ENCODE data around the gene SDHD. TPM values are rescaled to one million over a fixed set of nuclear protein-coding genes. Genes with fewer than 3 reads are reported as not detected.

Gene SDHD
- total RNA-seq, 3 donors from 2014 or later: 185 to 312 (median 202) TPM

DNA sequence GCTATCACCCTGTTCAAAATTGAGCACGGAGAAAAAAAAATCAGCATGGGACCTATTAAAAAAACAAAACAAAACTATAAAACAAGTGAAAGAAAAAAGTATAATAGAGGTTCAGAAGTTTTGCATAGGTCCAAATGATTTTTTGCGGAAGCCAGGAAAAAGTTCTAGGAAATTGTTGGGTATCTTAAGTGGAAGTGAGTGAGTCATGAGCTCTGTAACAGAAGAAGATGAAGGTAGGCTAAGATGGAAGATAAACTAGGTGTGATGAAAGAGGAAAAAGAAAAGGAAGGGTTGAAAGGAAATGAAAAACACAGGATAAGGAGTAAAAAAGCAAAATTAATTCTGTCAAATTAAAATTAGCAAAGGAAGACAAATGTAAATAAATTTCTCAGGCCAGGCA lies 27.8 kb downstream of the SDHD start:
- H3K36me3 ChIP-seq (ENCODE audit: low read depth): no peaks in the 10 kb centered on the region
- DNase-seq (no peak), ATAC-seq (no peak)
- H3K9me3 ChIP-seq: no peaks in the 10 kb centered on the region
- TF ChIP-seq, protein P1, sequence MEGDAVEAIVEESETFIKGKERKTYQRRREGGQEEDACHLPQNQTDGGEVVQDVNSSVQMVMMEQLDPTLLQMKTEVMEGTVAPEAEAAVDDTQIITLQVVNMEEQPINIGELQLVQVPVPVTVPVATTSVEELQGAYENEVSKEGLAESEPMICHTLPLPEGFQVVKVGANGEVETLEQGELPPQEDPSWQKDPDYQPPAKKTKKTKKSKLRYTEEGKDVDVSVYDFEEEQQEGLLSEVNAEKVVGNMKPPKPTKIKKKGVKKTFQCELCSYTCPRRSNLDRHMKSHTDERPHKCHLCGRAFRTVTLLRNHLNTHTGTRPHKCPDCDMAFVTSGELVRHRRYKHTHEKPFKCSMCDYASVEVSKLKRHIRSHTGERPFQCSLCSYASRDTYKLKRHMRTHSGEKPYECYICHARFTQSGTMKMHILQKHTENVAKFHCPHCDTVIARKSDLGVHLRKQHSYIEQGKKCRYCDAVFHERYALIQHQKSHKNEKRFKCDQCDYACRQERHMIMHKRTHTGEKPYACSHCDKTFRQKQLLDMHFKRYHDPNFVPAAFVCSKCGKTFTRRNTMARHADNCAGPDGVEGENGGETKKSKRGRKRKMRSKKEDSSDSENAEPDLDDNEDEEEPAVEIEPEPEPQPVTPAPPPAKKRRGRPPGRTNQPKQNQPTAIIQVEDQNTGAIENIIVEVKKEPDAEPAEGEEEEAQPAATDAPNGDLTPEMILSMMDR (IDR thresholded peaks at IDR 0.05): no peak
- no peaks in the 10 kb centered on the region for H3K4me1 ChIP-seq (ENCODE audit: low read depth)
- intact Hi-C loops (cut with DNase I, micrococcal nuclease): loop anchor here (10.0 kb wide), 1 partner anchor 60 kb away; the partner anchor contains the start of gene BCO2 (in 2 of the 2)
- no peak overlapping the region for H3K4me3 ChIP-seq

- ATAC-seq: no peak
- DNase-seq: no peak
- TF ChIP-seq, protein P1 (IDR thresholded peaks at IDR 0.05): no peak
- H3K9me3 ChIP-seq: no peaks in the 10 kb centered on the region
- no peak overlapping the region for H3K4me3 ChIP-seq
- no peaks in the 10 kb centered on the region for H3K36me3 ChIP-seq (ENCODE audit: low read depth)
- no peaks in the 10 kb centered on the region for H3K4me1 ChIP-seq (ENCODE audit: low read depth)
- intact Hi-C loops (cut with DNase I, micrococcal nuclease): loop anchor here (10.0 kb wide), 1 partner anchor 59 kb away; the partner anchor contains the start of gene BCO2 (in 2 of the 2)
These were observed 28.7 kb downstream of the SDHD start for GRCh38 chr11:112115386-112115785.

GRCh38 chr11:112118176-112118575 lies 31.5 kb downstream of the SDHD start:
- TF ChIP-seq, protein P1 (IDR thresholded peaks at IDR 0.05): no peak
- Histone ChIP-seq H3K4me1 (ENCODE audit: low read depth) (no peaks in the 10 kb centered on the region), H3K36me3 (ENCODE audit: low read depth) (no peaks in the 10 kb centered on the region), H3K4me3 (no peak overlapping the region), H3K9me3 (no peaks in the 10 kb centered on the region)
- DNase-seq (no peak), ATAC-seq (no peak)
- intact Hi-C loops (cut with DNase I, micrococcal nuclease): loop anchor here (10.0 kb wide), 1 partner anchor 57 kb away; the partner anchor contains the start of gene BCO2 (in 2 of the 2)

DNA sequence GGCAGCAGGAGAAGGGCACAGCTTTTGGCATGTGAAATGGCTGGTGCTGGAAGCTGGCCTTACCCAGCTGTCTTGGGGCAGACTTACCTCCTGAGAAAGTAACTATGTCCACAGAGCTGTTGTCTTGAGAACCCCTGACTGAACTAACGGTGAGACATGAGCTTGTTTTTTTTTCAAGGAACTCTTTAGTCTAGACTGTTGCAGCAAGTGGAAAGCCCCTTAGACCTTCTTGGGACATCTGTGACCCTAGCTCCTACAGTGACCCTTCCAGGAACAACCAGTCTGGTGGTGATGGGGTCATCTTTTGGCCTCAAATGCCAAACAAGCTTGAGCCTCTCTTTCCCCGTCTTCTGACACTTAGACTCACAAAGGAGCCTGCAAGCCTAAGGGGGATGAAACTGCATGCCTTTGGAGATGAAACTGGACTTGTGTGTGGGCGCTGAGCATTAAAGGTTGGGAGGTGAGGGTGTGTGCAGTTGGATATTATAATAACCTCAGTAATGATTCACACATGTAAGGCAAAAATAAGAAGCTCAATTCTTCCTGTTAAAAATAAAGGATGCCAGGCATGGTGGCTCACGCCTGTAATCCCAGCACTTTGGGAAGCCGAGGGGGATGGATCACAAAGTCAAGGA lies 35.4 kb downstream of the SDHD start:
- DNase-seq (no peak), ATAC-seq (no peak)
- H3K4me1 ChIP-seq (ENCODE audit: low read depth): no peaks in the 10 kb centered on the region
- intact Hi-C loops (cut with DNase I, micrococcal nuclease): no loop called here
- no peaks in the 10 kb centered on the region for H3K36me3 ChIP-seq (ENCODE audit: low read depth)
- H3K9me3 ChIP-seq: no peaks in the 10 kb centered on the region
- TF ChIP-seq, protein P1 (IDR thresholded peaks at IDR 0.05): no peak
- no peak overlapping the region for H3K4me3 ChIP-seq

DNA sequence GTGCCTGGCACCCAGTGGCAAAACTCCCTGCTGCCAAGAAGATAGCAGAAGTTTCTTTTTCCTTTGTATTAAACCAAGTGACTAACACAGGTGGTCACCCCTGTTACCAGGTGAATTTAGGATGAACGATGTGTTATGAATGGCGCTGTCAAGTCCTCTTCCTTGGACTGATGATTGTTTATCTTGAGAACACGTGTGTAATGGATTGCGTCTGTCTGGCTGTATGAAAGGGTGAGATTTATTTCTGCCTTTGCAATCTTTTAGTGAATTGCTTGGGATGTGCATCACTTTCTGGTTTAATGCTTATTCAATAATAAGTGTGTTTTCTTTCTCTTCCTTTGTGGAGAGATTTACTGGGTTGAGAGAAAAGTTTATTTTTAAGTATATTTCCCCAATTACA lies 36.5 kb downstream of the SDHD start:
- intact Hi-C loops (cut with DNase I, micrococcal nuclease): no loop called here
- ATAC-seq (no peak), DNase-seq (no peak)

More for the DNA sequence above, 36.5 kb downstream of the SDHD start:
- Histone ChIP-seq H3K4me3 (no peak overlapping the region), H3K36me3 (ENCODE audit: low read depth) (no peaks in the 10 kb centered on the region), H3K4me1 (ENCODE audit: low read depth) (peaks cover 2% of the 10 kb centered on the region), H3K9me3 (no peaks in the 10 kb centered on the region)
- TF ChIP-seq, protein P1 (IDR thresholded peaks at IDR 0.05): no peak

Data from mucosa of descending colon (tissue), 3 donors.